GM12878 (cell line): ENCODE measurements around the gene TOP1. TPM values are rescaled to one million over a fixed set of nuclear protein-coding genes. Genes with fewer than 3 reads are reported as not detected.

Experiments used
- ATAC-seq: fragments of 200-7000 bp; cut with Tn5 transposase; 3 replicates; pipeline ENCODE4 v1.9.1; 2020; ENCODE audit warnings: mild to moderate bottlenecking, moderate library complexity
- BruUV-seq: library from RNA; stranded (reverse); fragments of 400-500 nt; replicated peaks from 2 replicates; lab custom pipeline; 2021; lab: Mats Ljungman, UMichigan
- CTCF ChIA-PET: fragments of 300-600 bp; sonication (Branson Sonifier 250); formaldehyde crosslinking; extraction: SDS; loops from one replicate; lab custom pipeline; 2021; ENCODE audit warnings: inconsistent platforms; lab: Yijun Ruan, JAX
- POLR2A ChIA-PET: fragments of 350-600 bp; formaldehyde crosslinking; extraction: SDS; loops from one replicate; lab custom pipeline; 2021; ENCODE audit warnings: inconsistent platforms; lab: Charles Lee
- RAD21 ChIA-PET: fragments of 300-600 bp; sonication (Branson Sonifier 250); formaldehyde crosslinking; loops from one replicate; lab custom pipeline; 2023; ENCODE audit warnings: antibody characterized with exemption; ENCODE audit not compliant: unreplicated experiment; lab: Charles Lee
- SMC1A ChIA-PET: fragments of 300-600 bp; sonication (Branson Sonifier 250); formaldehyde crosslinking; loops from one replicate; lab custom pipeline; 2023; ENCODE audit not compliant: unreplicated experiment, uncharacterized antibody; lab: Charles Lee
- DNase-seq: peaks from one replicate; pipeline ENCODE4 v3.0.0-alpha.2; 2011; ENCODE audit warnings: low read depth, low spot score
- FAIRE-seq: peaks from 3 replicates; lab custom pipeline; 2011; peaks lifted over from hg19 to GRCh38; lab: Jason Lieb, UNC
- H2AFZ ChIP-seq: 2 replicates; pipeline ENCODE4 v1.6.0; 2011; ENCODE audit warnings: low read depth, low read length, control low read depth; ENCODE audit not compliant: control insufficient read depth
- H3K27ac ChIP-seq: 2 replicates; pipeline ENCODE4 v1.5.1; 2011; ENCODE audit warnings: control low read depth; ENCODE audit not compliant: control insufficient read depth, insufficient read depth
- H3K27me3 ChIP-seq, 2 experiments: replicated peaks in 1 of 2; 2 replicates each; pipeline versions ENCODE4 v1.6.0 to v1.6.1; 2011; ENCODE audit warnings: low read length in 1 of 2; ENCODE audit not compliant: control insufficient read depth in 2 of 2, insufficient read depth in 2 of 2
- H3K36me3 ChIP-seq, 2 experiments: 2 replicates each; pipeline ENCODE4 v1.5.1; 2011; ENCODE audit warnings: low read length in 1 of 2; ENCODE audit not compliant: control insufficient read depth in 2 of 2, insufficient read depth in 2 of 2
- H3K4me1 ChIP-seq: 2 replicates; pipeline ENCODE4 v1.6.1; 2011; ENCODE audit warnings: mild to moderate bottlenecking, low read length, moderate library complexity, mixed read lengths; ENCODE audit not compliant: control insufficient read depth, insufficient read depth
- H3K4me2 ChIP-seq: 2 replicates; pipeline ENCODE4 v1.6.0; 2011; ENCODE audit warnings: control low read depth; ENCODE audit not compliant: control insufficient read depth, insufficient read depth
- H3K4me3 ChIP-seq: fragments of 200-600 bp; sonication (generic); 2 replicates; pipeline ENCODE4 v1.5.1; 2016
- H3K79me2 ChIP-seq: 2 replicates; pipeline ENCODE4 v1.6.0; 2011; ENCODE audit warnings: low read length; ENCODE audit not compliant: control insufficient read depth, insufficient read depth
- H3K9ac ChIP-seq: 2 replicates; pipeline ENCODE4 v1.8.0; 2011; ENCODE audit warnings: low read length, control low read depth, mixed read lengths; ENCODE audit not compliant: control insufficient read depth, insufficient read depth
- H3K9me3 ChIP-seq: replicated peaks from 3 replicates; pipeline ENCODE4 v1.5.1; 2011; ENCODE audit warnings: mild to moderate bottlenecking, low read length; ENCODE audit not compliant: control insufficient read depth, insufficient read depth
- H4K20me1 ChIP-seq: 2 replicates; pipeline ENCODE4 v1.6.0; 2011; ENCODE audit not compliant: control insufficient read depth, insufficient read depth
- CTCF ChIP-seq, 3 experiments: IDR thresholded peaks in 2 of 3; conservative IDR thresholded peaks in 1 of 3; 2 replicates each; pipeline ENCODE4 v1.5.1; 2011; ENCODE audit warnings: low read depth in 3 of 3, low read length in 3 of 3, mild to moderate bottlenecking in 3 of 3, control low read depth in 2 of 3, moderate library complexity in 2 of 3, inconsistent platforms in 1 of 3, mixed read lengths in 1 of 3; ENCODE audit not compliant: control insufficient read depth in 2 of 3, insufficient read depth in 1 of 3; ENCODE audit errors: extremely low read depth in 1 of 3
- SPI1 ChIP-seq: IDR thresholded peaks from 2 replicates; pipeline ENCODE4 v1.6.1; 2011; ENCODE audit warnings: low read depth, mild to moderate bottlenecking, low read length, moderate library complexity, borderline replicate concordance; ENCODE audit not compliant: insufficient read depth
- TARDBP ChIP-seq: IDR thresholded peaks from 2 replicates; pipeline ENCODE4 v1.6.1; 2016; ENCODE audit warnings: borderline replicate concordance
- ZNF217 ChIP-seq: fragments of 450-650 bp; IDR thresholded peaks from 2 replicates; pipeline ENCODE4 v1.6.1; 2017; ENCODE audit warnings: antibody characterized with exemption, mild to moderate bottlenecking
- ZSCAN29 ChIP-seq: fragments of 450-650 bp; IDR thresholded peaks from 2 replicates; pipeline ENCODE4 v1.6.1; 2017; ENCODE audit warnings: mild to moderate bottlenecking, moderate library complexity
- WGBS: methylation state at CpG from one replicate; pipeline ENCODE4 v1.1.6; 2016; ENCODE audit warnings: low lambda C conversion rate; ENCODE audit not compliant: insufficient replicate concordance, insufficient coverage; ENCODE audit errors: missing lambda C conversion rate; 5-methylcytosine and 5-hydroxymethylcytosine counted together
- in situ Hi-C: fragments of 300-500 bp; cut with MboI; formaldehyde crosslinking; loops from 9 replicates; pipeline ENCODE4 v1.14.3; 2018; ENCODE audit warnings: mixed read lengths
- intact Hi-C: fragments of 100-400 bp; cut with micrococcal nuclease; formaldehyde crosslinking; loops from one replicate; pipeline ENCODE4 v1.14.2; 2022; ENCODE audit not compliant: unreplicated experiment
- polyA plus RNA-seq, 11 experiments: library from polyadenylated mRNA; depleted of rRNA in 4 of 11; unstranded in 6 of 11; stranded (reverse) in 5 of 11; fragments of >200 nt; fragmentation: Nextera tagmentation in 4 of 11; fragmentation: Illumina TruSeq in 1 of 11; extraction: Ambion mirVana in 4 of 11; extraction: Trizol in 1 of 11; gene quantifications; 1 replicate in 1 of 11; 2 replicates in 10 of 11; pipeline versions ENCODE4 v1.2.1 to v1.2.3, GENCODE V29; 2011 to 2016; ENCODE audit warnings: inconsistent platforms in 2 of 11, missing spikeins in 2 of 11, low read depth in 1 of 11
- total RNA-seq, 4 experiments: library from RNA; depleted of rRNA in 3 of 4; stranded (reverse); fragments of >200 nt in 3 of 4; fragmentation: Illumina TruSeq in 1 of 4; extraction: Trizol in 1 of 4; gene quantifications; 2 replicates each; pipeline versions ENCODE4 v1.2.1 to v1.2.3, GENCODE V29; 2013 to 2021

Gene TOP1
- total and polyA plus RNA-seq, 10 of the 15 experiments (the other 5 are each of a cell fraction or from before 2014, with no cell fraction given): 21.5 to 128 (median 47.3) TPM

GRCh38 chr20:41087777-41088176 lies 59.2 kb downstream of the TOP1 start:
- Histone ChIP-seq H2AFZ (no peak overlapping the region), H3K27me3 (no peaks in the 10 kb centered on the region), H3K27ac (no peak overlapping the region), H3K9me3 (no peaks in the 10 kb centered on the region), H4K20me1 (no peaks in the 10 kb centered on the region), H3K9ac (no peak overlapping the region), H3K4me2 (no peak overlapping the region), H3K36me3 (peaks cover 10 to 31% of the 10 kb centered on the region in 2 experiments), H3K79me2 (no peaks in the 10 kb centered on the region), H3K4me1 (no peaks in the 10 kb centered on the region), H3K4me3 (no peak overlapping the region)
- ChIA-PET SMC1A (interaction anchor here (1.2 to 2.4 kb wide), 6 partner anchors 15 to 119 kb away, joined by 3 to 17 read pairs (median 4); no protein-coding TSS in a partner anchor), CTCF (interaction anchor here (0.7 to 3.3 kb wide), 3 partner anchors 12 to 120 kb away, joined by 3 to 19 read pairs (median 9); no protein-coding TSS in a partner anchor), POLR2A (no interaction called here), RAD21 (interaction anchor here (0.7 kb wide), 1 partner anchor 95 kb away, joined by 3 read pairs; no protein-coding TSS in a partner anchor)
- no TSS peak for BruUV-seq
- FAIRE-seq (no peak), DNase-seq (no peak), ATAC-seq (no peak)
- 99% methylated on average over 3 of the region's 3 CpGs for WGBS
- TF ChIP-seq ZNF217 (no peak), TARDBP (no peak)
- intact Hi-C loops (no loop called here), in situ Hi-C loops (loop anchor here (25.0 kb wide), 1 partner anchor 350 kb away; no protein-coding TSS in a partner anchor)

GRCh38 chr20:41089555-41089954 lies 60.9 kb downstream of the TOP1 start:
- Histone ChIP-seq H3K79me2 (no peaks in the 10 kb centered on the region), H3K9ac (no peak overlapping the region), H3K4me2 (no peak overlapping the region), H2AFZ (no peak overlapping the region), H3K36me3 (peaks cover 15 to 38% of the 10 kb centered on the region in 2 experiments), H3K4me3 (no peak overlapping the region), H3K27ac (no peak overlapping the region), H3K9me3 (no peaks in the 10 kb centered on the region), H3K27me3 (no peaks in the 10 kb centered on the region), H3K4me1 (no peaks in the 10 kb centered on the region), H4K20me1 (no peaks in the 10 kb centered on the region)
- ChIA-PET CTCF (no interaction called here), RAD21 (interaction anchor here (2.0 kb wide), 1 partner anchor 99 kb away, joined by 6 read pairs; no protein-coding TSS in a partner anchor), SMC1A (interaction anchor here (1.2 kb wide), 1 partner anchor 121 kb away, joined by 5 read pairs; no protein-coding TSS in a partner anchor), POLR2A (interaction anchor here (0.7 to 1.2 kb wide), 2 partner anchors 13 to 32 kb away, joined by 5 to 11 read pairs; no protein-coding TSS in a partner anchor)
- FAIRE-seq (no peak), ATAC-seq (no peak), DNase-seq (no peak)
- WGBS: 78% methylated on average over 3 of the region's 3 CpGs
- intact Hi-C loops (no loop called here), in situ Hi-C loops (loop anchor here (25.0 kb wide), 1 partner anchor 352 kb away; no protein-coding TSS in a partner anchor)
- TF ChIP-seq CTCF (IDR thresholded peaks at IDR 0.05 in 2 of 3, conservative IDR thresholded peaks at IDR 0.05 in 1 of 3; ENCODE audit: control insufficient read depth in 2 of 3, extremely low read depth in 1 of 3, insufficient read depth in 1 of 3, low read depth in 3 of 3, low read length in 3 of 3): 0 out of 6 replicates have a peak, but pooled peaks of 1 of the 3 experiments have one; percentile 3
- TF ChIP-seq SPI1: 0 out of 2 replicates have a peak, but pooled peaks have one; percentile 4
- no peak for TF ChIP-seq ZSCAN29
- BruUV-seq: no TSS peak
